GM19372 (cell line): ENCODE measurements around the gene INSM2.

ENCODE experiments used
- ATAC-seq: cut with Tn5 transposase; IDR thresholded peaks from one replicate; pipeline ENCODE4 v1.9.1; 2021; ENCODE audit warnings: mild to moderate bottlenecking, low read depth, moderate library complexity; ENCODE audit not compliant: unreplicated experiment

Gene INSM2

GRCh38 chr14:35543006-35543405, 9.0 kb downstream of the INSM2 start:
- no peak for ATAC-seq

GRCh38 chr14:35549551-35549950, 15.6 kb downstream of the INSM2 start:
- ATAC-seq: no peak

GRCh38 chr14:35551081-35551480, 17.1 kb downstream of the INSM2 start:
- no peak for ATAC-seq

- no peak for ATAC-seq
These were observed 19.8 kb downstream of the INSM2 start for GRCh38 chr14:35553808-35554207.

- ATAC-seq: no peak
These were observed 22.6 kb downstream of the INSM2 start for GRCh38 chr14:35556548-35556947.

GRCh38 chr14:35557221-35557747, 23.3 kb downstream of the INSM2 start:
- no peak for ATAC-seq

GRCh38 chr14:35558680-35559079, 24.7 kb downstream of the INSM2 start:
- no peak for ATAC-seq

GRCh38 chr14:35565871-35566464, 32.0 kb downstream of the INSM2 start:
- ATAC-seq: no peak

- no peak for ATAC-seq
These were observed 37.6 kb downstream of the INSM2 start for GRCh38 chr14:35571598-35571997.

- ATAC-seq: no peak
These were observed 39.9 kb downstream of the INSM2 start for GRCh38 chr14:35573911-35574310.

- ATAC-seq: no peak
These were observed 42.3 kb downstream of the INSM2 start for GRCh38 chr14:35576260-35576659.

GRCh38 chr14:35576856-35577255, 42.9 kb downstream of the INSM2 start:
- ATAC-seq: no peak

- no peak for ATAC-seq
These were observed 44.2 kb downstream of the INSM2 start for GRCh38 chr14:35578135-35578534.

- ATAC-seq: no peak
These were observed 44.7 kb downstream of the INSM2 start for GRCh38 chr14:35578639-35579038.
